Heart right ventricle (tissue), 16 donors: ENCODE measurements around the gene PSMB9. TPM values are rescaled to one million over a fixed set of nuclear protein-coding genes. Genes with fewer than 3 reads are reported as not detected.

ENCODE experiments used
- ATAC-seq, 8 donors: fragments of 200-7000 bp; cut with Tn5 transposase; one replicate each; pipeline ENCODE4 v1.9.1; 2020; ENCODE audit warnings: mild to moderate bottlenecking in 8 of 8, moderate library complexity in 8 of 8, moderate number of reproducible peaks in 1 of 8
- DNase-seq, 2 donors: peaks; one replicate each; pipeline ENCODE4 v3.0.0-alpha.2; 2020
- H3K27ac ChIP-seq, 10 donors: fragments of 200-600 bp; sonication (generic) in 2 of 10; one replicate each; pipeline versions ENCODE4 v1.5.0 to v1.8.0; 2020 to 2022; ENCODE audit warnings: mild to moderate bottlenecking in 3 of 10
- H3K27me3 ChIP-seq, 7 donors: fragments of 200-600 bp; one replicate each; pipeline ENCODE4 v1.8.0; 2021 to 2022; ENCODE audit warnings: mild to moderate bottlenecking in 2 of 7
- H3K36me3 ChIP-seq, 9 donors: fragments of 200-600 bp; sonication (generic) in 1 of 9; one replicate each; pipeline versions ENCODE4 v1.5.0 to v1.8.0; 2020 to 2022; ENCODE audit warnings: mild to moderate bottlenecking in 2 of 9
- H3K4me1 ChIP-seq, 9 donors: fragments of 200-600 bp; sonication (generic) in 1 of 9; one replicate each; pipeline versions ENCODE4 v1.5.0 to v1.8.0; 2020 to 2022; ENCODE audit warnings: mild to moderate bottlenecking in 4 of 9
- H3K4me3 ChIP-seq, 10 donors: fragments of 200-600 bp; sonication (generic) in 2 of 10; one replicate each; pipeline versions ENCODE4 v1.5.0 to v1.8.0; 2020 to 2022; ENCODE audit warnings: mild to moderate bottlenecking in 7 of 10, moderate library complexity in 2 of 10
- H3K9me3 ChIP-seq, 11 donors: fragments of 200-600 bp in 10 of 11; sonication (generic) in 2 of 11; one replicate each; pipeline versions ENCODE4 v1.5.0 to v1.8.0; 2013 to 2022; ENCODE audit warnings: mild to moderate bottlenecking in 2 of 11, control low read depth in 1 of 11, moderate library complexity in 1 of 11
- WGBS, 2 donors: extraction: QIAGEN DNeasy Blood & Tissue Kit; methylation state at CpG; one replicate each; pipeline ENCODE4 v1.1.7; 2013; ENCODE audit warnings: inconsistent platforms in 1 of 2; 5-methylcytosine and 5-hydroxymethylcytosine counted together
- intact Hi-C, 10 donors: fragments of 100-400 bp; cut with DNase I; formaldehyde crosslinking; loops; one replicate each; pipeline versions ENCODE4 v1.11.1 to v1.14.2; 2022
- polyA plus RNA-seq, 2 donors: library from polyadenylated mRNA; stranded (reverse); fragments of 200-250 nt; gene quantifications; one replicate each; pipeline ENCODE4 v1.2.3, GENCODE V29; 2013
- total RNA-seq, 10 donors: library from RNA; stranded (reverse); fragmentation: NEBNext Ultra II Directional in 3 of 10; extraction: Animal tissue kit (Norgen Biotek cat#: 25700) in 3 of 10; gene quantifications; one replicate each; pipeline versions ENCODE4 v1.2.1 to v1.2.4, GENCODE V29; 2021 to 2023
- TF ChIP-seq, protein P1 (sequence below), 9 donors: fragments of 200-600 bp; sonication (generic) in 2 of 9; IDR thresholded peaks; one replicate each; pipeline versions ENCODE4 v1.5.0 to v1.8.0; 2021 to 2022; ENCODE audit warnings: antibody characterized with exemption in 9 of 9, mild to moderate bottlenecking in 5 of 9, moderate library complexity in 1 of 9
- donor health status: Arrhythmogenic right ventricular cardiomyopathy.
- donor health status: ischemic (EF 13 %, LVEDD 7.1; RV severe dilation, severe dysfunction).
- donor health status: healthy with polysubstance abuse.
- donor health status: DM: no; HTN: yes; CAD: no.
- donor health status: DM: no; HTN: no; CAD: no.
- donor health status: ischemic (EF 25% LVEDD 6.9; RV normal size, moderate dysfunction).
- donor health status: ischemic (EF 25% LVEDD 5.7; RV mildly dilated, moderate dysfunction).
- donor health status: healthy.
- donor health status: DM: yes; HTN: yes; CAD: no.
- donor health status: Ischemic cardiomyopathy.
- donor health status: ischemic (EF 35%, LVEDD 5.7; RV mildly dilated, moderate dysfunction).
- donor health status: nonischemic (EF 11% LVEDD 7.7; RV severe dilation, severe dysfunction).
- donor health status: DM: yes; HTN: yes; CAD: no.
- donor health status: PGD.
- donor health status: ischemic (EF 29% LVEDD 5.4; RV normal size, mild dysfunction).
- donor health status: nonischemic (EF 23%, LVEDD 6.1; RV moderate dilation, normal function).

PSMB9 gene
- total and polyA plus RNA-seq, 12 donors = 10.0 to 198 (median 16.5) TPM

DNA sequence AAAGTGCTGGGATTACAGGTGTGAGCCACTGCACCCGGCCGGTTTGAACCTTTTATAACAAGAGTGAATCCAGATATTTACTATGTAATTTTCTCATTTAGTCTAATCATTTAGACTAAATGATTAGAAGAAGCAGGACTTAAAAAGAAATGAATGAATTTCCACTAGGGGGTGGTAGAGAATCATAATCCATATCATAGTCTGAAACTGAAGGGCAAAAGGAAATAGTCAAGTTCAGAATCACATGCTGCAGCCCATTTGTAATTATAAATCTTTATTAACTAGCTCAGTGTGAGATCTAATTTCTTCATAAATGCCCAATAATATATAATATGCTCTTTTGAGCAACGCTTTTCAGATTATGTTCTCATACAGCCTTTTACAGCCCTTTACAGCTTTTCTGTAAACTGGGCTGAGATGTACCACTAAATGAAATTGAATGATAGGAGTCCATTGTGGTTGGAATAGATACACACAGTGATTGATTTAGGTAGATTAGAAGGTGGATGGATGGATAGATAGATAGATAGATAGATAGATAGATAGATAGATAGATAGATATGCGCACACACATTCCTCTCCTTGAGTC lies 31.8 kb downstream of the PSMB9 start:
- Histone ChIP-seq H3K4me1 (peaks cover 0 to 27% (median 0%) of the 10 kb centered on the region in 9 donors), H3K4me3 (no peak overlapping the region), H3K9me3 (no peaks in the 10 kb centered on the region), H3K36me3 (no peaks in the 10 kb centered on the region), H3K27me3 (no peaks in the 10 kb centered on the region), H3K27ac (no peak overlapping the region)
- ATAC-seq (peak in 6 of 8 donors; percentile 31 to 76 (median 66)), DNase-seq (no peak)
- WGBS, 2 donors = 47 to 56% methylated on average over 4 of the region's 4 CpGs
- TF ChIP-seq, protein P1, sequence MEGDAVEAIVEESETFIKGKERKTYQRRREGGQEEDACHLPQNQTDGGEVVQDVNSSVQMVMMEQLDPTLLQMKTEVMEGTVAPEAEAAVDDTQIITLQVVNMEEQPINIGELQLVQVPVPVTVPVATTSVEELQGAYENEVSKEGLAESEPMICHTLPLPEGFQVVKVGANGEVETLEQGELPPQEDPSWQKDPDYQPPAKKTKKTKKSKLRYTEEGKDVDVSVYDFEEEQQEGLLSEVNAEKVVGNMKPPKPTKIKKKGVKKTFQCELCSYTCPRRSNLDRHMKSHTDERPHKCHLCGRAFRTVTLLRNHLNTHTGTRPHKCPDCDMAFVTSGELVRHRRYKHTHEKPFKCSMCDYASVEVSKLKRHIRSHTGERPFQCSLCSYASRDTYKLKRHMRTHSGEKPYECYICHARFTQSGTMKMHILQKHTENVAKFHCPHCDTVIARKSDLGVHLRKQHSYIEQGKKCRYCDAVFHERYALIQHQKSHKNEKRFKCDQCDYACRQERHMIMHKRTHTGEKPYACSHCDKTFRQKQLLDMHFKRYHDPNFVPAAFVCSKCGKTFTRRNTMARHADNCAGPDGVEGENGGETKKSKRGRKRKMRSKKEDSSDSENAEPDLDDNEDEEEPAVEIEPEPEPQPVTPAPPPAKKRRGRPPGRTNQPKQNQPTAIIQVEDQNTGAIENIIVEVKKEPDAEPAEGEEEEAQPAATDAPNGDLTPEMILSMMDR (IDR thresholded peaks at IDR 0.05) = peak; percentile 50 to 81 (median 68)
- intact Hi-C loops = loop anchor here in 9 of 10 donors (1.0 to 10.0 kb wide), 11 partner anchors 47 to 207 kb away; partner anchors contain the start of genes BRD2 (in 1 of the 9) and HLA-DMA (in 1 of the 9)

- Histone ChIP-seq H3K36me3 (no peaks in the 10 kb centered on the region), H3K4me1 (peaks cover 0 to 27% (median 0%) of the 10 kb centered on the region in 9 donors), H3K9me3 (no peaks in the 10 kb centered on the region), H3K27me3 (no peaks in the 10 kb centered on the region), H3K27ac (peak overlapping the region in 1 of 10 donors; percentile 2), H3K4me3 (no peak overlapping the region)
- intact Hi-C loops = loop anchor here in 7 of 10 donors (2.0 to 10.0 kb wide), 10 partner anchors 45 to 205 kb away; partner anchors contain the start of genes BRD2 (in 1 of the 7) and HLA-DMA (in 1 of the 7)
- 42 to 44% methylated on average over 3 of the region's 3 CpGs for WGBS, 2 donors
- TF ChIP-seq, protein P1 (IDR thresholded peaks at IDR 0.05) = no peak
- ATAC-seq = peak in 1 of 8 donors; percentile 38
- peak in 1 of 2 donors; percentile 15 for DNase-seq
These were observed 32.8 kb downstream of the PSMB9 start for GRCh38 chr6:32886681-32887383.

DNA sequence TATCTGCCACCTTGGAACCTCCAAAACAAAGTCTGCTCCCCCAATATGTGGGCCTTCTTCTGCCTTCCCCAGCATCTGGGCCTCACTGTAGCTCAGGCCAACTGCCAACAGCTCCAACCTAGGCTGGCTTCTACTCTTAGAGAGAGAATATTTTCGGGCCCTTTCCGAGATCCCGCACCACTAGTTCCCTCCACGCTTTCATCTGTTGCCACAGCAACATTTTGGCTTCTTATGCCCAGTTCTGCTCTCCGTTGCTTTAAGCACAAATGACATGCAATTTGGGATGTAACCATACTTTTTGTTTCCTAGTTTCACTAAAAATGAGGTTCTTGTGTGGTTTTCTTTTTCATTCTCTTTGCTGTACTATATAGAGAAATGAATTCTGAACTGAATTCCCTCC lies 33.6 kb downstream of the PSMB9 start:
- peaks cover 0 to 27% (median 0%) of the 10 kb centered on the region in 9 donors for H3K4me1 ChIP-seq
- no peak for DNase-seq
- TF ChIP-seq, protein P1 (IDR thresholded peaks at IDR 0.05) = no peak
- 85 to 88% methylated on average over 5 of the region's 5 CpGs for WGBS, 2 donors
- no peaks in the 10 kb centered on the region for H3K27me3 ChIP-seq
- H3K4me3 ChIP-seq = no peak overlapping the region
- H3K36me3 ChIP-seq = no peaks in the 10 kb centered on the region
- intact Hi-C loops = loop anchor here in 7 of 10 donors (2.0 to 10.0 kb wide), 10 partner anchors 45 to 205 kb away; partner anchors contain the start of genes BRD2 (in 1 of the 7) and HLA-DMA (in 1 of the 7)
- no peaks in the 10 kb centered on the region for H3K9me3 ChIP-seq
- no peak for ATAC-seq
- no peak overlapping the region for H3K27ac ChIP-seq

DNA sequence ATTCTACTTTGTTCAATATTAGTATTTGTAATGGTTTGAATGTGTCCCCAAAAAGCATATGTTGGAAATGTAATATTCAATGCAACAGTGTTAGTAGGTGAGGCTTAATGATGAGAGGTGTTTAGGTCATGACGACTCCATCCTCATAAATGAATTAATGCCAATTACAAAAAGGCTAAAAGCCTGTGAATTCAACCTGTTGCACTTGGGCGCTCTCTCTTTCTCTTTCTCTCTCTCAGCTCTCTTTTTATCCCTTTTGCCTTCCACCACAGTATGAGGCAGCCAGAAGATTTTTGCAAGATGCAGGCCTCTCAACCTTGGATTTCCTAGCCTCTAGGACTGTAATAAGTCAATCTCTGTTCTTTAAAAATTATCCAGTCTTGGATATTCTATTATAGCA lies 34.6 kb downstream of the PSMB9 start:
- no peaks in the 10 kb centered on the region for H3K9me3 ChIP-seq
- no peak overlapping the region for H3K27ac ChIP-seq
- H3K4me3 ChIP-seq = no peak overlapping the region
- peaks cover 0 to 24% (median 2%) of the 10 kb centered on the region in 9 donors for H3K4me1 ChIP-seq
- no peaks in the 10 kb centered on the region for H3K36me3 ChIP-seq
- WGBS, 2 donors = 94 to 98% methylated on average over 2 of the region's 2 CpGs
- H3K27me3 ChIP-seq = no peaks in the 10 kb centered on the region
- DNase-seq (no peak), ATAC-seq (no peak)
- TF ChIP-seq, protein P1 (IDR thresholded peaks at IDR 0.05) = no peak
- intact Hi-C loops = loop anchor here in 6 of 10 donors (5.0 to 10.0 kb wide), 6 partner anchors 44 to 204 kb away; partner anchors contain the start of genes BRD2 (in 1 of the 6) and HLA-DMA (in 1 of the 6)
